Activated naive CD4-positive, alpha-beta T cell treated with anti-CD3 and anti-CD28 coated beads, Interleukin-2, amount 50 U/mL, for 72 hours (primary cell): ENCODE measurements around the gene SLC6A18. TPM values are rescaled to one million over a fixed set of nuclear protein-coding genes. Genes with fewer than 3 reads are reported as not detected.
A peak's percentile ranks its signal among the peaks of the same experiment; 100 is the strongest.
"Not testable (repeated sequence)": the region's sequence is repeated elsewhere in the genome, so short reads cannot be mapped to it uniquely, and the experiment has no call there.

Experiments
- ATAC-seq, 2 donors: fragments of 150-1000 bp; cut with Tn5 transposase; 2 replicates each; pipeline ENCODE4 v1.10.0; 2021; ENCODE audit warnings: mild to moderate bottlenecking in 2 of 2, moderate library complexity in 2 of 2
- DNase-seq, 2 donors: peaks; one replicate each; pipeline ENCODE4 v3.0.0; 2021 to 2022; ENCODE audit warnings: low spot score in 2 of 2
- H3K27ac Mint-ChIP-seq, 2 donors: one replicate each; pipeline ENCODE4 v1.8.0; 2022; ENCODE audit warnings: mild to moderate bottlenecking in 2 of 2, mixed read lengths in 2 of 2
- H3K36me3 Mint-ChIP-seq, 2 donors: one replicate each; pipeline ENCODE4 v1.8.0; 2022; ENCODE audit warnings: mixed read lengths in 2 of 2
- H3K9me3 Mint-ChIP-seq, 2 donors: one replicate each; pipeline ENCODE4 v1.8.0; 2022; ENCODE audit warnings: mixed read lengths in 2 of 2
- total RNA-seq, 2 donors: library from RNA; stranded (reverse); gene quantifications; one replicate each; pipeline ENCODE4 v1.2.3, GENCODE V29; 2022

Gene SLC6A18
- total RNA-seq, 2 donors from 2014 or later, result not detected

GRCh38 chr5:1268056-1268455, 42.9 kb downstream of the SLC6A18 start:
- Mint-ChIP-seq H3K27ac (no peak overlapping the region), H3K36me3 (peaks cover 0 to 5% of the 10 kb centered on the region in 2 donors), H3K9me3 (no peaks in the 10 kb centered on the region)
- no peak for DNase-seq
- ATAC-seq, result no peak

- ATAC-seq (peak; percentile 97 to 99), DNase-seq (peak in 1 of 2 donors; percentile 44)
- Mint-ChIP-seq H3K27ac (peak overlapping the region in 1 of 2 donors; percentile 16), H3K9me3 (no peaks in the 10 kb centered on the region), H3K36me3 (peaks cover 0 to 5% of the 10 kb centered on the region in 2 donors)
Measured at GRCh38 chr5:1268666-1269065, 43.5 kb downstream of the SLC6A18 start.

- Mint-ChIP-seq H3K9me3 (no peaks in the 10 kb centered on the region), H3K36me3 (peaks cover 0 to 4% of the 10 kb centered on the region in 2 donors)
Measured at GRCh38 chr5:1270426-1270825, 45.2 kb downstream of the SLC6A18 start.

GRCh38 chr5:1270933-1271914, 46.0 kb downstream of the SLC6A18 start:
- H3K27ac Mint-ChIP-seq, result no peak overlapping the region
- no peak for ATAC-seq
- no peak for DNase-seq
- no peaks in the 10 kb centered on the region for H3K9me3 Mint-ChIP-seq
- H3K36me3 Mint-ChIP-seq, result peaks cover 0 to 4% of the 10 kb centered on the region in 2 donors

More at GRCh38 chr5:1270426-1270825, 45.2 kb downstream of the SLC6A18 start:
- ATAC-seq, result no peak
- peak overlapping the region in 1 of 2 donors; percentile 16 for H3K27ac Mint-ChIP-seq
- no peak for DNase-seq

GRCh38 chr5:1272201-1272600, 47.0 kb downstream of the SLC6A18 start:
- DNase-seq (no peak), ATAC-seq (no peak)
- peaks cover 0 to 4% of the 10 kb centered on the region in 2 donors for H3K36me3 Mint-ChIP-seq
- H3K27ac Mint-ChIP-seq, result no peak overlapping the region
- no peaks in the 10 kb centered on the region for H3K9me3 Mint-ChIP-seq

- H3K36me3 Mint-ChIP-seq, result peaks cover 0 to 13% of the 10 kb centered on the region in 2 donors
- H3K27ac Mint-ChIP-seq, result no peak overlapping the region
- no peak for DNase-seq
- no peaks in the 10 kb centered on the region for H3K9me3 Mint-ChIP-seq
- ATAC-seq, result no peak
Measured at GRCh38 chr5:1273745-1274144, 48.6 kb downstream of the SLC6A18 start.

GRCh38 chr5:1274471-1274870, 49.3 kb downstream of the SLC6A18 start:
- DNase-seq, result no peak
- H3K9me3 Mint-ChIP-seq, result no peaks in the 10 kb centered on the region
- H3K36me3 Mint-ChIP-seq, result peaks cover 0 to 15% of the 10 kb centered on the region in 2 donors
- no peak for ATAC-seq
- H3K27ac Mint-ChIP-seq, result no peak overlapping the region

- H3K27ac Mint-ChIP-seq, DNase-seq, ATAC-seq, H3K9me3 Mint-ChIP-seq: not testable (repeated sequence)
- peaks cover 0 to 15% of the 10 kb centered on the region in 2 donors for H3K36me3 Mint-ChIP-seq
Measured at GRCh38 chr5:1275397-1276391, 50.5 kb downstream of the SLC6A18 start.

GRCh38 chr5:1276930-1277329, 51.7 kb downstream of the SLC6A18 start:
- no peak for ATAC-seq
- Mint-ChIP-seq H3K9me3 (no peaks in the 10 kb centered on the region), H3K27ac (no peak overlapping the region), H3K36me3 (peaks cover 0 to 15% of the 10 kb centered on the region in 2 donors)
- DNase-seq, result no peak

- Mint-ChIP-seq H3K27ac (no peak overlapping the region), H3K36me3 (peaks cover 0 to 15% of the 10 kb centered on the region in 2 donors), H3K9me3 (no peaks in the 10 kb centered on the region)
- ATAC-seq (no peak), DNase-seq (no peak)
Measured at GRCh38 chr5:1277331-1277730, 52.1 kb downstream of the SLC6A18 start.

- ATAC-seq (no peak), DNase-seq (no peak)
- H3K36me3 Mint-ChIP-seq, result peaks cover 0 to 15% of the 10 kb centered on the region in 2 donors
- H3K27ac Mint-ChIP-seq, result no peak overlapping the region
- no peaks in the 10 kb centered on the region for H3K9me3 Mint-ChIP-seq
Measured at GRCh38 chr5:1277781-1278180, 52.6 kb downstream of the SLC6A18 start.

GRCh38 chr5:1278216-1278615, 53.0 kb downstream of the SLC6A18 start:
- Mint-ChIP-seq H3K9me3 (no peaks in the 10 kb centered on the region), H3K36me3 (peaks cover 0 to 15% of the 10 kb centered on the region in 2 donors)
- ATAC-seq, result no peak

GRCh38 chr5:1278656-1279442, 53.7 kb downstream of the SLC6A18 start:
- DNase-seq (no peak), ATAC-seq (no peak)
- no peaks in the 10 kb centered on the region for H3K9me3 Mint-ChIP-seq
- H3K27ac Mint-ChIP-seq, result no peak overlapping the region
- H3K36me3 Mint-ChIP-seq, result peaks cover 0 to 15% of the 10 kb centered on the region in 2 donors

More at GRCh38 chr5:1278216-1278615, 53.0 kb downstream of the SLC6A18 start:
- no peak for DNase-seq
- H3K27ac Mint-ChIP-seq, result no peak overlapping the region

- DNase-seq (no peak), ATAC-seq (no peak)
- no peaks in the 10 kb centered on the region for H3K9me3 Mint-ChIP-seq
- no peak overlapping the region for H3K27ac Mint-ChIP-seq
- H3K36me3 Mint-ChIP-seq, result peaks cover 0 to 13% of the 10 kb centered on the region in 2 donors
Measured at GRCh38 chr5:1279443-1280151, 54.4 kb downstream of the SLC6A18 start.
